Measurements from ENCODE around the gene ZFHX3.

The ZFHX3 gene

GRCh38 chr16:72814226-72814625, 233.7 kb downstream of the ZFHX3 start:
- no peak for DNase-seq

GRCh38 chr16:72812672-72813071, 235.3 kb downstream of the ZFHX3 start:
- DNase-seq, result no peak

DNA sequence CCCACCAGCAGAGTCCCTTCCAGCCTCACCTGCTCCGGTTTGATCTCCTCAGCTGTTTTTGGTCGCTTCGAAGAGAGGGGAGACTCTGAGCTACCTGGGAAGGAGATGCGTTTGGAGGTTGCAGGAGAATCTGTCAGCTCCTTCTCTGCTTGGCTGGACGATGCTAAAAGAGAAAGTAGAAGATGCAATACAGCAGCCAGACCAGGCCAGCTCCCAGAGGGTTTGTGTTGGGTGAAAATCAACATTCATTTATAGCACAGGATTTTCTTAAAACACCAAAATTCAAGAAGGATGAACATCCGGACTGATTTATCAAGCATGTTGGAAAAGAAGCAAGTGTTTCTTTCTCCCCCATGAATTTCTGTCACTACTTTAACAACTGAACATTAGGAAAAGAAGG, 236.1 kb downstream of the ZFHX3 start:
- no peak for DNase-seq

DNA sequence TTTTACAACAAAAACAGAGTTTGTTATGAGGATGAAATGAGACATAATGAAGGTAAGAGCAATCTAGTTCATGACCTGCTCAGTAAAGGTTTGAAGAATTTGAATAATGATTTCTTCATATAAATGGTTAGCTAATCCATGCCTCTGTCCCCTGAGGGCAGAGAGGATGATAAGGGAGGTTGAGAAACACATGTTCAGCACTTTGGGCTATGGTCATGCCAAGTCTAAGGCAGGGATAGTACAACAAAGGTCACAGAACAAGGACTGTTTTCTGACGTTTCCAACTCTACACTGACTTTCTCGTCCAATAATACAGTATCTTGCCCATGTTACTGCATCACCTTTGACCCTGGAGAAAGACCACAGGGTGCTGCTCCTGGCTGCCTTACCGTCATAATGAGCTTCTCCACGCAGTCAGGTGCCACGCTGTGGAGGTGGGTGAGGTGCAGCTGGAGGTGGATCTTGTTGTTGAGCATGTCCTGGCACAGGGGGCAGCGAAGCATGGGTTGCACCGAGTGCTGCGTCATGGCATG, 236.7 kb downstream of the ZFHX3 start:
- no peak for DNase-seq

DNA sequence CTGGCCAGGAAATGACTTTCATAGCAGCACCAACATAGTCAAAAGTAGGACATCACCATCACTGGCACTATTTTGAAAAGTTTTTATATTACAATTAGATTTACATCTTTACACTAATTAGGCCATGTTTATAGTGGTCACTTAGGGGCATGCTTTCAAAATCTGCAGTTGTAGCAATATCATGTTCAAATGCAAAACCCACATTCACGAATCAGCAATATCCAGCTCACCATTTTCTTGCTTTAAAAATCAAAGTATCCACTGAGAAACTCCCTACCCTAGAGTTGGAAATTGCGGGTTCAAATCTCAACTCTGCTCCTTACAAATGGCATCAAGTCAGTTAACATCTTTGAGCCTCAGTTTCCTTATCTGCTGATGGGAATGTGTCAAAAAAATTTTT, 237.4 kb downstream of the ZFHX3 start:
- DNase-seq, result no peak

DNA sequence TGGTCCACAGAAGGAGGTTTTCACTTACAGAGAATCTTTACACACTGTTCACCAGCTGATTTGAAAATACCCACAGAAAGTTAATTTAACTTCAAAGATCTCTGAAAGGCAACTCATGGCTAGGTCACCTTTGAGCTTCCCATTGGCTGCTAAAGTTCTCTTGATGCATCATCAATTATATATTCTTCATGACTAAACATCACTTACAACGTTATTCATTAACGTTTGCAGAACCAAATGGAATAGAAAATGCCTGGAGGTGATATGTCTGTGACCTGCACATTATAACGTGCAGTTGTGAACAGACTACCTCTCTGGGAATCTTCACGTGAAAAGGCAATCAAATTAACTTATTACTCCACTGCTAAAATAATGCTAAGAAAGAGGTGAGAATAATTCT, 238.5 kb downstream of the ZFHX3 start:
- DNase-seq, result no peak

DNA sequence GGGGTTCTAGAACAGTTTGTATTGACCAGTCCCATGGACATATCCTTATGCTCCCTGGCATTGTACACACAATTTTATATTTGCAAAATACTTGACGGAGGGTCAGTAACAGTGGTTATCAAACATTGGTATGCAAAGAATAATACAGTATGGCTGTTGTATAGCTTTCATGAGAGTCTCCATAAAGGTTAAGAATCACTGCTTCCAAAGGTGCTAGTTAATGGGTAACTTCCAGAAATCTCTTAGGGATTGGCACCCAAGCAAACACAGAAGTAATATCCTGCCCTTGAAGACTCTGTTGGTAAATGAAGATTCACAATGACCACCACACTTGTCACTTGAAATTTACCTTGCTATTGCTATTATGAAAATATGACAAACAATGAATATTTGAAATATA, 239.2 kb downstream of the ZFHX3 start:
- DNase-seq, result no peak

- DNase-seq, result no peak
Measured at GRCh38 chr16:72807245-72807644, 240.7 kb downstream of the ZFHX3 start.

GRCh38 chr16:72805486-72805885, 242.4 kb downstream of the ZFHX3 start:
- DNase-seq, result no peak

DNA sequence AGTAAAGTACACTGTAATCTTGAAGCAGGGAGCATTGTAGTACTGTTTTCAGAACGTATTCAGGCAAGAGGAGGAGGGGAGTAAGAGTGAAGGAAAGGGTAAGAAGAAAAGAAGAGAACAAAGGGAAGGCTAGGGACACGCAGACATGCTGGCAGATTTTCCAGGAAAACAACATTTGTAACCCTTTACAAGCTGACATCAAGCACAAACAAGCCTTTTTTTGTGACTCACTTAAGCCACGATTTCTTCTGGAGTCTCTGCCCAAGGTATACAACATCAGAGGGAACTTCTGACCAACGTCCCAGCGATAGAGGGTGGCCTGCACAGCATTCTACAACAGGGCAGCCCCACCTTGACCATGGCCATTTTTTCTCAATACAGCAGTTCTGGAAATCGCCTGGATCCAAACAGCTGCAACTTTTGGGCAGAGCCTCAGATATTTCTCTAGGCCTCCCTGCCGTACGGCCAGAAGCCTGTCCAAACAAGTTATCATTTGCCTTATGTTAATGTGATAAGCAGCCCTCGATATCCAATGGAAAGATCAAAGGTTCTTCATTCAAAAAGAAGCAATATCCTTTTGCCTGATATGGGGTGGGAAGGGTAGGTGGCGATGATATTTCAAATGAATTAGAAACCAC, 247.3 kb downstream of the ZFHX3 start:
- DNase-seq, result no peak

- DNase-seq, result peak; percentile 23
Measured at GRCh38 chr16:72798264-72798663, 249.7 kb downstream of the ZFHX3 start.

DNA sequence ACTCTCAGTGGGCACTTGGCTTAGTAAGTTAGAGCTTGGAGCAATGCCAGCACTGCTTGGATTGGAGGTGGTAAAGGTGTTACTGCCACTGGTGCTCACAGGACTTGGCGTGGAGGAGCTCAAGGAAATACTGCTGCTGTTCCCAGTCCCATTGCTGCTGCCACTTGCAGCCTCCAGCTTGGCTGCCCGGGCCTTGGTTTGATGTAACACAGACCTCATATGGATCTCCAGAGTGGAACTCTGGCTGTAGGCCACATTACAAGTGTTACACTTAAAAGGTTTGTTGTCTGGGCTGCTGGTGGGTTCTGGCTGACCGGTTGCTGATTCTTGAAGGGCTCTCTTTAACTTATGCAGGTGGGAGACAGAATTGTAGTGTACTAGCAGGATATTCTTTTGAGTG, 250.3 kb downstream of the ZFHX3 start:
- DNase-seq, result peak; percentile 91

- no peak for DNase-seq
Measured at GRCh38 chr16:72796222-72796621, 251.7 kb downstream of the ZFHX3 start.

GRCh38 chr16:72794986-72795385, 252.9 kb downstream of the ZFHX3 start:
- DNase-seq, result no peak

DNA sequence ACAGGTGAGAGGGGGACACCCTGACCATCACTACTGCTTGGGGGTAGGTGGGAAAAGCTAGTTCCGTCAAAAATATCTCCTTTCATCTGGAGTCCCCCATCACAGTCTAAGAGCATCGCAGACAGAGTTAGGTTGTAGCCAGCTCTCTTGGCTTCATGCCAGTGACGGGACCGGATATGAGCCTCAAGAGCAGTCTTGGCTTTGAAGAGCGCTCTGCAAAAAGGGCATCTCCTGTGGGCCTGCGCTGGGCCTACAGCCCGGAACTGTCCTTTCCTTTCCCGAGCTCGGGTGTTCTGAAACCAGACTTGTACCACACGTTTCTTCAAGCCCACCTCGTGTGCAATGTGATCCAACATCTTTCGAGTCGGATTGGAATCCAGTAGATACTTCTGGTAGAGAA, 253.6 kb downstream of the ZFHX3 start:
- no peak for DNase-seq

DNA sequence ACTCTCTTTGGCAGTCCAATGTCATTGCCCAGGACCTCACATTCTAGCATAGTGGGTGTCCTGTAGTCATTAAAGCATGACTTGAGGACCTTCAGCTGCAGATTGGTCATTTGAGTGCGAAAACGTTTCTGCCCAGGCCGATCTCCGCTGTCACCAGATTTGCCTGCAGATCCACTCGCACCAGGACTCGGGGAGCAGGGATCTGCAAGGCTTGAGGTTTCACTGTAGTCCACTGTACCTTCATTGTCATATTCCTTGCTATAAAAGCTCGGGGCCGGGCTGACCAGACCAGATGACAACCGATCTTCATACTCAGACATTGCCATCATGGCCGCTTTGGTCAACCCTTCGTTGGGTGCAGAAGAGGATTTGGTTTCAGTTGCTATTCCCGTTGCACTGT, 254.2 kb downstream of the ZFHX3 start:
- DNase-seq, result no peak

- no peak for DNase-seq
Measured at GRCh38 chr16:72793017-72793416, 254.9 kb downstream of the ZFHX3 start.

GRCh38 chr16:72791786-72792185, 256.1 kb downstream of the ZFHX3 start:
- no peak for DNase-seq

- no peak for DNase-seq
Measured at GRCh38 chr16:72789921-72790320, 258.0 kb downstream of the ZFHX3 start.

DNA sequence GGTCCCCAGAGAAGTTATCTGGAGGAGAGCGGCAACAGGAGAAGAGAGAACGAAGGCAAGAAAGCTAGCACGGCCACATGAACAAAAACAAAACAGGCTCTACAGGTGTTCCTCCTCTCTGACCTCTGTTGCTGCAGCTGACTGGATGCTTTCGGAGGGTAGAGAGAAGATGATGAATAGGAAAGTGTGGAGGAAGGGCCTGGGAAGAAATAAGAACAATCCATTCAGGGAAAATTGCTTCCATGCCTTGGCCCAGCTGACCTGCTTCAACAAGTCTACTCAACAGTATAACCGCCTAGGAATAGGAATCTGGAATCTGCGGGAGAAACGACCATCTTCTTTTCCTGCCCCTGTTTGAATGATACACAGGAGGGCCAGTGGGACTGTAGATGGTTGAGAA, 258.5 kb downstream of the ZFHX3 start:
- no peak for DNase-seq

DNA sequence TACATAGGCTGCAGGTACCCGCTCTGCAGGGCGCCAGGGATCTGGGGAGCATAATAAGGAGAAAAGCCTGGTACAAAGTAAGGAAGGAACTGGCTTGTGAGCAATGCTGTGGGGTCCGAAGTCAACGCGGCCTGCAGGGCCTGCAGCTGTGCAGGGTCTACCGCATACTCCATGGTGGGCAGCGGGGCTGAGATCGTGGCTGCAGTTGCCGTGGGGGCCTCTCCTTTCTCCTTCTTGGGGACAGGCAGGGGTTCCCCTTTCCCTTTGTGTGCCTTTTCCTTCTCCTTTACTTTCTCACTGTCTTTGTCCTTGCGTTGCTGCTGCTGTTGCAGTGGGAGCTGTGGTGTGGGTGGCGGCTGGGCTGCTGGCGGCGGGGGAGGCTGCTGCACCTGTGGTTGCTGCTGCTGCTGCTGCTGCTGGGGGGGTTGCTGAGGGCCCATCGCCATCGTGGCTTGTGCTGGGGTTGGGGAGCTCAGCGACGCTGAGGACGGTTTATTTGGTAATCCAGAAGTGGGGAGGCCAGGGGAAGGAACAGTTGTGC, 259.6 kb downstream of the ZFHX3 start:
- no peak for DNase-seq

DNA sequence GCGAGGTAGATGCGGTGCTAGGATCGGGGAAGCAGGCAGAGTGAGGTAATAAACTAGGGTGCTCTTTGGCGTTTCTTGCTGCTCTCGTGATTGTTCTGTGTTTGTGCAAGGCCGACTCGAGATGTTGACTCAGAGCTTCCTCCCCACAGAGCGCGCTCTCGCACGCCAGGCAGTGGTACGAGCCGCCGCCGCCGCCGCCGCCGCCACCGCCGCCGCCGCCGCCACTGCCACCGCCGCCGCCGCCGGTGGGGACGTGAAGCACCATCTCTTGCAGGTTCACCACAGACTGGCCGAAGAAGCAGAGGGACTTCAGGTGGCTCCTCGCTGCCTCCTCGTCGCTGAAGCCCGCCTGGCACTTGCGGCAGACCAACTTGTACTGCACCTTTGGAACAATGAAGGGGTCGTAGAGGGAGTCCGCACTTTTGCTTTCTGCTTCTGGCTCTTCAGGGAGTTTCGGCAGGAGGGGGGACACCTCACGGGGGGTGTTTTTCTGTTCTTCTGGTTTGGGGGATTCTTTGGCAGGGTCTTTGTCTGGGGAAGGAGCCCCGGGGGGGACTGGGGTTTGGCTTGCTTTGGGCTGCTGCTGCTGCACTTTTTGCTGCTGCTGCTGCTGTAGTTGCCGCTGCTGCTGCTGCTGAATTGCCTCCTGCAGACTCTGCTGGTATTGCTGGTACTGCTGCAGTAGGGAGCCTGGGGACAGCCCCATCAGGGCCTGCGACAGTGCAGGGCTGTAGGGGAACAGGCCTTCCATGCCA, 260.2 kb downstream of the ZFHX3 start:
- DNase-seq, result no peak

DNA sequence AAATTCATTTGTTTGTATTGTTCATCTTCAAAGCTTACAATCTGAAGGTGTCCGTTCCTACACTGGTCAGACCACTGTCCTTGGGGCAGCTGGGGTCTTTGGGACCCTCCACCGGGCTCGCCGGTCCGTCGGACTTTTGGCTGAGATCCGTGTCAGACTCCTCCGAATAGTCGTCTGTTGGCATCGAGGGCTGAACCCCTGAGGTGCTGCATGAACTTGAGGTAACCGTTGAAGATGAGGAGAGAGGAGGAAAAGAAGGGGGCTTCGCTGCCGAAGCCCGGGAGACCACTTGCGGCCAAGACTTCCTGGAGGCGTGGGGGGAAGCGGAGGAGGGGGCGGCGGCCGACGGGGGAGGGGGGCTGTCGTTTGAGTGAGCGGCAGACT, 260.8 kb downstream of the ZFHX3 start:
- DNase-seq, result no peak

DNA sequence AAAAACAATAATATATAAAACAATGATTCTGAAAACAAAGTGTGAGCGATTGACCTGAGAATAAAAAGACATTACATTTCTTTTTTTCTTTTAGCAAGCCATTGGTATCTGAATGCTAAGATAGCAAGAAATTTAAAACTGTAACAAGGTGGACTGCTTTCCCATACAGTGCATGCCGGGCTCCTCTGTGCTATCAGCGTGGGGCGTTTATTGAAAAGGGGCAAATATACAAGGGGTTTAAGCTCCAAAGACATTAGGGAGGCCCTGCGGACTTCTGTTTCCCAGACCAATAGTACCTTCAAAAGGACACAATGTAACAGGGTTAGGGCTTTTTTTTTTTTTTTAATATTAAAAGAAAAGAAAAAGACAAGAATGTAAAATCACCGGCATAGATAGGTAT, 261.3 kb downstream of the ZFHX3 start:
- no peak for DNase-seq
